Neural crest cell (in vitro differentiated cells): ENCODE measurements around the gene NAV2. TPM values are rescaled to one million over a fixed set of nuclear protein-coding genes. Genes with fewer than 3 reads are reported as not detected.

Source experiments
- DNase-seq: peaks from one replicate; pipeline ENCODE4 v3.0.0; 2021; ENCODE audit warnings: low read depth, mixed read lengths, low spot score
- H3K27ac Mint-ChIP-seq: one replicate; pipeline ENCODE4 v1.8.0; 2021; ENCODE audit warnings: mild to moderate bottlenecking, mixed read lengths; ENCODE audit not compliant: unreplicated experiment
- H3K27me3 Mint-ChIP-seq: 2 replicates; pipeline ENCODE4 v1.8.0; 2021; ENCODE audit warnings: low read depth, mild to moderate bottlenecking, mixed read lengths
- H3K36me3 Mint-ChIP-seq: 2 replicates; pipeline ENCODE4 v1.8.0; 2021; ENCODE audit warnings: low read depth, mild to moderate bottlenecking, mixed read lengths
- H3K4me1 Mint-ChIP-seq: 2 replicates; pipeline ENCODE4 v1.8.0; 2021; ENCODE audit warnings: mixed read lengths
- H3K4me3 Mint-ChIP-seq: one replicate; pipeline ENCODE4 v1.8.0; 2021; ENCODE audit warnings: mild to moderate bottlenecking, mixed read lengths
- H3K9me3 Mint-ChIP-seq: 2 replicates; pipeline ENCODE4 v1.8.0; 2021; ENCODE audit warnings: mixed read lengths
- total RNA-seq: library from RNA; stranded (reverse); gene quantifications from 2 replicates; pipeline ENCODE4 v1.2.1, GENCODE V29; 2021
- TF ChIP-seq, protein P1 (sequence below): fragments of 200-600 bp; sonication (generic); conservative IDR thresholded peaks from 2 replicates; pipeline ENCODE4 v1.5.0; 2021; ENCODE audit warnings: antibody characterized with exemption, mild to moderate bottlenecking

The NAV2 gene
- total RNA-seq, 1 donor from 2014 or later, result 14.1 TPM

DNA sequence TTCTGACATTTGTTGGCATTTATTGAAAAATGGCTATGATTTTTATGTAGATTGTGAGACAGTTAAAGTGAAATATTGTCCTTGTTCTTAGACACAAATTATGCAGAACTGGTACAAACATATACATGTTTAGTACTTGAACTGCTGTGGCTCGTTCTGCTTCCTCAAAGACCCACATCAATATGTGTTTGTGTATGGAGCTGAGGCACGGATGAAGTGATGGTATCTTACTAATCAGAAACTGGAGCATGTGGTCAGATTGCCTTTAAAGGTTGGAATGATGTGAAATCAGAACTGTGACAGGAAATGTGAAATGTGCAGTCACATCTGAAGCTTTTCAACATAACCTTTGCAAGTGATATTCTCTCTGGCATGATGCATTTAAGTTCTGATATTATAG, 130.4 kb downstream of the NAV2 start:
- no peaks in the 10 kb centered on the region for H3K36me3 Mint-ChIP-seq
- TF ChIP-seq, protein P1, sequence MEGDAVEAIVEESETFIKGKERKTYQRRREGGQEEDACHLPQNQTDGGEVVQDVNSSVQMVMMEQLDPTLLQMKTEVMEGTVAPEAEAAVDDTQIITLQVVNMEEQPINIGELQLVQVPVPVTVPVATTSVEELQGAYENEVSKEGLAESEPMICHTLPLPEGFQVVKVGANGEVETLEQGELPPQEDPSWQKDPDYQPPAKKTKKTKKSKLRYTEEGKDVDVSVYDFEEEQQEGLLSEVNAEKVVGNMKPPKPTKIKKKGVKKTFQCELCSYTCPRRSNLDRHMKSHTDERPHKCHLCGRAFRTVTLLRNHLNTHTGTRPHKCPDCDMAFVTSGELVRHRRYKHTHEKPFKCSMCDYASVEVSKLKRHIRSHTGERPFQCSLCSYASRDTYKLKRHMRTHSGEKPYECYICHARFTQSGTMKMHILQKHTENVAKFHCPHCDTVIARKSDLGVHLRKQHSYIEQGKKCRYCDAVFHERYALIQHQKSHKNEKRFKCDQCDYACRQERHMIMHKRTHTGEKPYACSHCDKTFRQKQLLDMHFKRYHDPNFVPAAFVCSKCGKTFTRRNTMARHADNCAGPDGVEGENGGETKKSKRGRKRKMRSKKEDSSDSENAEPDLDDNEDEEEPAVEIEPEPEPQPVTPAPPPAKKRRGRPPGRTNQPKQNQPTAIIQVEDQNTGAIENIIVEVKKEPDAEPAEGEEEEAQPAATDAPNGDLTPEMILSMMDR, result no peak
- H3K9me3 Mint-ChIP-seq, result no peaks in the 10 kb centered on the region
- H3K4me1 Mint-ChIP-seq, result peaks cover 52% of the 10 kb centered on the region
- DNase-seq, result no peak
- no peak overlapping the region for H3K4me3 Mint-ChIP-seq
- H3K27ac Mint-ChIP-seq, result no peak overlapping the region
- H3K27me3 Mint-ChIP-seq, result no peaks in the 10 kb centered on the region

DNA sequence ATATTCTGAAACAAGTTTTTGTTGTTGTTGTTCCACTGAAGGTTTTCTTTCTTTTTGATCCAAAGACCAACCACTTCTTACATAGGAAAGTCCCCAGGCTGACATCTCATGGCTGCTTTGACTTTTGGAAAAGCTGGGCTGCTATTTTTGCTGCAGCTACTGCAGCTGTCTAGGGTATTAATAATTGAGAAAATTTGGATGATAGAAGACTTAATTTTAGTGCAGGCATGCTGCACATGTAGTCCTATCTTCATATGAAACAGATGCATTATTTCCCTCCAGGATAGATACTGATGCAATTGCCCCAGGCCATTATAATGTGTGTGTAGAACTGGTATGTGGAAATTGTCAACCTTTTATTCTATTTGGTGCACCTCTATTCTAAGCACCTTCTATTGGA, 131.4 kb downstream of the NAV2 start:
- H3K9me3 Mint-ChIP-seq, result no peaks in the 10 kb centered on the region
- no peaks in the 10 kb centered on the region for H3K36me3 Mint-ChIP-seq
- TF ChIP-seq, protein P1, result no peak
- no peaks in the 10 kb centered on the region for H3K27me3 Mint-ChIP-seq
- no peak for DNase-seq
- peaks cover 59% of the 10 kb centered on the region for H3K4me1 Mint-ChIP-seq
- H3K4me3 Mint-ChIP-seq, result no peak overlapping the region
- no peak overlapping the region for H3K27ac Mint-ChIP-seq

DNA sequence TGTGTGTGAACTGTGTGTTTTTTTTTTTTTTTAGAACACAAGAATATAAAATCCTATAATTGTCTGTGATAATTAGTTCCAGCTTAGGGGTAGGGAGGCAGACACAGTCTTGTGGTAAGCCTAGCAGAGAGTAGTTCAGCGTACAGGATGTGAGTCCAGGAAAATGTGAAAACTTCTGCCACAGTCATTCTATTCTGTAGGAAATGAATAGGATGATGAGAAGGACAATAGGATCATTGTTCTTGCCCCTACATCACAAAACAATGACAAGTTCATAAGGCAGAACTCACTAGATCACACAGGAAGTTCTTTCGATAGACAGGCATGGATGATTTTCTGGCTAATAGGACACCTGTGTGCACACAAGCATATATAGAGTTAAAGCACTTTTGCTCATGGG, 132.2 kb downstream of the NAV2 start:
- H3K9me3 Mint-ChIP-seq, result no peaks in the 10 kb centered on the region
- H3K4me1 Mint-ChIP-seq, result peaks cover 66% of the 10 kb centered on the region
- H3K27me3 Mint-ChIP-seq, result no peaks in the 10 kb centered on the region
- TF ChIP-seq, protein P1, result no peak
- DNase-seq, result no peak
- peak overlapping the region; percentile 53 for H3K27ac Mint-ChIP-seq
- H3K4me3 Mint-ChIP-seq, result peak overlapping the region; percentile 20
- no peaks in the 10 kb centered on the region for H3K36me3 Mint-ChIP-seq

DNA sequence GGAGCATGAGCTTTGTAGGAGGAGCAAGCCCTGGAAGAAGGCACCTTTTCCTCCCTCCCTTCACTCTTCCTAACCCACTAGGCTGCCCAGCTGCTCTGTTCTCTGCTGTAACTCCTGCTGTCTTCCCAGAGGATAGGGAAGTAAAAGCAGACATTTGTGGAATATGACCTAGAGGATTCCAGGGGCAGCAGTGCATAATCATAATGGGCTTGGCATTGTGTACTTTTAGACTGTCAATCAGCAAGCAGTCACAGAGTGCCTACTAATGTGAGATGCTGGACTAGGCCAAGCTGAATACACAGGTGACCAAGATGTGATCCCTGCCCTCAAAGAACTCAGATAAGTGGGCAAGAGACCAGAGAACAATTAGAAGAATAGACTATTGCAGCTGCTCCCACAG, 133.0 kb downstream of the NAV2 start:
- TF ChIP-seq, protein P1, result no peak
- H3K4me1 Mint-ChIP-seq, result peaks cover 74% of the 10 kb centered on the region
- no peaks in the 10 kb centered on the region for H3K9me3 Mint-ChIP-seq
- no peaks in the 10 kb centered on the region for H3K27me3 Mint-ChIP-seq
- no peak overlapping the region for H3K4me3 Mint-ChIP-seq
- DNase-seq, result no peak
- peak overlapping the region; percentile 9 for H3K27ac Mint-ChIP-seq
- H3K36me3 Mint-ChIP-seq, result no peaks in the 10 kb centered on the region

DNA sequence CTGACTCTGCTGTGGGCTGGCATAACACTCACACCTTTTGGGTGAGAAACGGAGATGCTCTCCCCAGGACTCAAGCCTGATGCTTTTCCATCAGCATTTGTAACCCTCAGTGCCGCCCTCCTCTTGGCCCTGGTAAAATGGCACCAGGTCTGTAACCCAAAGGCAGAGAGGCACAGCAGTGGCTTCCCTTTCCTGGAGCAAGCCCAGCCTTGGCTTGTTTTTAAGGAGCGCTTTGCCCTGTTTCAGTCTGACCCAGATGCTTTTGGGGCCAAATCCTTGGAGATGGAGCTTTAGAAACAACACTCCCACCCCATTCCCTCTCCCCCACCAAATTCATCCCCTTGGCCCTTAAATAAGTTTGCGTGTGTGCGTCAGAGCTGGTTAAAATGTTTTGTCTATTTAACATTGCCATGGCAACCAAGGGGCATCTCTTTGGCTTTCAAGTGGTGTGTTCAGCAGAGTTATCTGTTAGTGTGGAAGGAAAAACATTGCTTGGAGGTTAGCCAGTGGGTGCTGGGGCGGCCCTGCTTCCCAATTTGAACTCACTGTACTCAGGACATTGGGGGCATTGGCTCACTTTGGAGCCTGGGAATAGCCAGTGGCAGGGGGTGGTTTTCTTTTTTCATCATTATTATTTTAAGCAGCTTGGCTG, 134.1 kb downstream of the NAV2 start:
- peak overlapping the region; percentile 38 for H3K4me3 Mint-ChIP-seq
- H3K27ac Mint-ChIP-seq, result peak overlapping the region; percentile 20
- no peaks in the 10 kb centered on the region for H3K36me3 Mint-ChIP-seq
- no peaks in the 10 kb centered on the region for H3K27me3 Mint-ChIP-seq
- H3K9me3 Mint-ChIP-seq, result no peaks in the 10 kb centered on the region
- no peak for DNase-seq
- peaks cover 75% of the 10 kb centered on the region for H3K4me1 Mint-ChIP-seq
- TF ChIP-seq, protein P1, result no peak
